DND-41 (cell line): ENCODE measurements around the gene RPS6KA6.

Source experiments
- CTCF ChIP-seq: IDR thresholded peaks from 2 replicates; pipeline ENCODE4 v1.5.1; 2012; ENCODE audit warnings: borderline replicate concordance, low read length, moderate library complexity, mild to moderate bottlenecking; ENCODE audit not compliant: poor library complexity, severe bottlenecking; ENCODE audit errors: extremely low read depth
- EZH2 ChIP-seq: IDR thresholded peaks from 3 replicates; pipeline ENCODE4 v1.6.1; 2012; ENCODE audit warnings: borderline replicate concordance, low read depth, mild to moderate bottlenecking, moderate library complexity, low read length, inconsistent platforms; ENCODE audit not compliant: severe bottlenecking

- no peak for TF ChIP-seq CTCF
- TF ChIP-seq EZH2 = no peak
Observed at GRCh38 chrX:84155938-84156337, 32.1 kb downstream of the RPS6KA6 start.
